HEK293 (cell line): ENCODE measurements around the gene VPS11.
A peak's percentile ranks its signal among the peaks of the same experiment; 100 is the strongest.

Experiments
- KLF10 ChIP-seq: fragments of 450-650 bp; IDR thresholded peaks from 2 replicates; pipeline ENCODE4 v1.5.1; 2018; ENCODE audit warnings: missing biosample characterization, mild to moderate bottlenecking, missing genetic modification characterization
- OVOL3 ChIP-seq: fragments of 450-650 bp; formaldehyde crosslinking; IDR thresholded peaks from 2 replicates; pipeline ENCODE4 v1.5.1; 2016; ENCODE audit warnings: missing biosample characterization, missing genetic modification characterization
- SCRT2 ChIP-seq: fragments of 450-650 bp; formaldehyde crosslinking; IDR thresholded peaks from 2 replicates; pipeline ENCODE4 v1.5.1; 2016; ENCODE audit warnings: missing biosample characterization, missing genetic modification characterization
- TRIM28 ChIP-seq: IDR thresholded peaks from 2 replicates; pipeline ENCODE4 v1.6.1; 2011; ENCODE audit warnings: low read length, control low read depth, borderline replicate concordance
- ZBTB1 ChIP-seq: fragments of 450-650 bp; formaldehyde crosslinking; IDR thresholded peaks from 2 replicates; pipeline ENCODE4 v1.5.1; 2016; ENCODE audit warnings: missing biosample characterization, missing genetic modification characterization
- ZBTB7A ChIP-seq: fragments of 450-650 bp; formaldehyde crosslinking; IDR thresholded peaks from 2 replicates; pipeline ENCODE4 v1.5.1; 2016; ENCODE audit warnings: low read depth, missing biosample characterization, missing genetic modification characterization
- ZFP69B ChIP-seq: fragments of 450-650 bp; formaldehyde crosslinking; IDR thresholded peaks from 2 replicates; pipeline ENCODE4 v1.5.1; 2016; ENCODE audit warnings: missing biosample characterization, missing genetic modification characterization
- ZNF132 ChIP-seq: fragments of 450-650 bp; formaldehyde crosslinking; IDR thresholded peaks from 2 replicates; pipeline ENCODE4 v1.5.1; 2017; ENCODE audit warnings: missing biosample characterization, missing genetic modification characterization, borderline replicate concordance
- ZNF148 ChIP-seq: fragments of 450-650 bp; formaldehyde crosslinking; IDR thresholded peaks from 2 replicates; pipeline ENCODE4 v1.5.0; 2017; ENCODE audit warnings: missing biosample characterization, missing genetic modification characterization, borderline replicate concordance
- ZNF19 ChIP-seq: fragments of 450-650 bp; formaldehyde crosslinking; IDR thresholded peaks from 2 replicates; pipeline ENCODE4; 2016; ENCODE audit warnings: missing biosample characterization, missing genetic modification characterization, low read depth
- ZNF24 ChIP-seq: fragments of 450-650 bp; formaldehyde crosslinking; IDR thresholded peaks from 2 replicates; pipeline ENCODE4 v1.5.1; 2016; ENCODE audit warnings: missing biosample characterization, missing genetic modification characterization
- ZNF248 ChIP-seq: fragments of 450-650 bp; formaldehyde crosslinking; IDR thresholded peaks from 2 replicates; pipeline ENCODE4 v1.5.1; 2017; ENCODE audit warnings: missing biosample characterization, missing genetic modification characterization
- ZNF354C ChIP-seq: fragments of 450-650 bp; formaldehyde crosslinking; IDR thresholded peaks from 2 replicates; pipeline ENCODE4 v1.5.1; 2016; ENCODE audit warnings: missing biosample characterization, missing genetic modification characterization, low read depth, borderline replicate concordance
- ZNF391 ChIP-seq: fragments of 450-650 bp; formaldehyde crosslinking; IDR thresholded peaks from 2 replicates; pipeline ENCODE4 v1.5.1; 2016; ENCODE audit warnings: low read depth, missing biosample characterization, missing genetic modification characterization, borderline replicate concordance
- ZNF416 ChIP-seq: fragments of 450-650 bp; formaldehyde crosslinking; IDR thresholded peaks from 2 replicates; pipeline ENCODE4 v1.5.1; 2016; ENCODE audit warnings: missing biosample characterization, missing genetic modification characterization
- ZNF433 ChIP-seq: fragments of 450-650 bp; formaldehyde crosslinking; IDR thresholded peaks from 2 replicates; pipeline ENCODE4 v1.5.1; 2016; ENCODE audit warnings: missing biosample characterization, missing genetic modification characterization, low read depth
- ZNF529 ChIP-seq: fragments of 450-650 bp; formaldehyde crosslinking; IDR thresholded peaks from 2 replicates; pipeline ENCODE4 v1.5.1; 2017; ENCODE audit warnings: missing genetic modification characterization, missing biosample characterization; ENCODE audit not compliant: insufficient replicate concordance
- ZNF561 ChIP-seq: fragments of 450-650 bp; IDR thresholded peaks from 2 replicates; pipeline ENCODE4 v1.5.1; 2018; ENCODE audit warnings: missing biosample characterization, missing genetic modification characterization, borderline replicate concordance
- ZNF596 ChIP-seq: fragments of 450-650 bp; IDR thresholded peaks from 2 replicates; pipeline ENCODE4 v1.5.0; 2018; ENCODE audit warnings: missing biosample characterization, mild to moderate bottlenecking, missing genetic modification characterization, moderate library complexity
- ZNF777 ChIP-seq: fragments of 450-650 bp; formaldehyde crosslinking; IDR thresholded peaks from 2 replicates; pipeline ENCODE4 v1.5.1; 2017; ENCODE audit warnings: missing biosample characterization, missing genetic modification characterization, borderline replicate concordance
- ZSCAN30 ChIP-seq: fragments of 450-650 bp; IDR thresholded peaks from 2 replicates; pipeline ENCODE4 v1.5.1; 2018; ENCODE audit warnings: missing biosample characterization, mild to moderate bottlenecking, missing genetic modification characterization, moderate library complexity
- TF ChIP-seq, protein P1 (sequence below): fragments of 450-650 bp; formaldehyde crosslinking; IDR thresholded peaks from 2 replicates; pipeline ENCODE4 v1.5.1; 2016; ENCODE audit warnings: missing biosample characterization, missing genetic modification characterization, borderline replicate concordance
- TF ChIP-seq, protein P2 (sequence below): fragments of 450-650 bp; formaldehyde crosslinking; IDR thresholded peaks from 2 replicates; pipeline ENCODE4 v1.5.1; 2017; ENCODE audit warnings: missing biosample characterization, missing genetic modification characterization
- TF ChIP-seq, protein P3 (sequence below): fragments of 450-650 bp; formaldehyde crosslinking; IDR thresholded peaks from 2 replicates; pipeline ENCODE4 v1.5.1; 2016; ENCODE audit warnings: missing biosample characterization, missing genetic modification characterization
- TF ChIP-seq, protein P4 (sequence below): fragments of 450-650 bp; formaldehyde crosslinking; IDR thresholded peaks from 2 replicates; pipeline ENCODE4 v1.5.1; 2016; ENCODE audit warnings: missing biosample characterization, missing genetic modification characterization

The VPS11 gene

GRCh38 chr11:119095066-119095880 lies 27.7 kb downstream of the VPS11 start (continued):
- TF ChIP-seq ZNF148 (tag by site-specific recombination) = 0 out of 2 replicates have a peak, but pooled peaks have one; percentile 15
- TF ChIP-seq ZNF132 (tag by site-specific recombination) = no peak
- TF ChIP-seq ZNF24 (tag by site-specific recombination) = no peak
- TF ChIP-seq, protein P1, sequence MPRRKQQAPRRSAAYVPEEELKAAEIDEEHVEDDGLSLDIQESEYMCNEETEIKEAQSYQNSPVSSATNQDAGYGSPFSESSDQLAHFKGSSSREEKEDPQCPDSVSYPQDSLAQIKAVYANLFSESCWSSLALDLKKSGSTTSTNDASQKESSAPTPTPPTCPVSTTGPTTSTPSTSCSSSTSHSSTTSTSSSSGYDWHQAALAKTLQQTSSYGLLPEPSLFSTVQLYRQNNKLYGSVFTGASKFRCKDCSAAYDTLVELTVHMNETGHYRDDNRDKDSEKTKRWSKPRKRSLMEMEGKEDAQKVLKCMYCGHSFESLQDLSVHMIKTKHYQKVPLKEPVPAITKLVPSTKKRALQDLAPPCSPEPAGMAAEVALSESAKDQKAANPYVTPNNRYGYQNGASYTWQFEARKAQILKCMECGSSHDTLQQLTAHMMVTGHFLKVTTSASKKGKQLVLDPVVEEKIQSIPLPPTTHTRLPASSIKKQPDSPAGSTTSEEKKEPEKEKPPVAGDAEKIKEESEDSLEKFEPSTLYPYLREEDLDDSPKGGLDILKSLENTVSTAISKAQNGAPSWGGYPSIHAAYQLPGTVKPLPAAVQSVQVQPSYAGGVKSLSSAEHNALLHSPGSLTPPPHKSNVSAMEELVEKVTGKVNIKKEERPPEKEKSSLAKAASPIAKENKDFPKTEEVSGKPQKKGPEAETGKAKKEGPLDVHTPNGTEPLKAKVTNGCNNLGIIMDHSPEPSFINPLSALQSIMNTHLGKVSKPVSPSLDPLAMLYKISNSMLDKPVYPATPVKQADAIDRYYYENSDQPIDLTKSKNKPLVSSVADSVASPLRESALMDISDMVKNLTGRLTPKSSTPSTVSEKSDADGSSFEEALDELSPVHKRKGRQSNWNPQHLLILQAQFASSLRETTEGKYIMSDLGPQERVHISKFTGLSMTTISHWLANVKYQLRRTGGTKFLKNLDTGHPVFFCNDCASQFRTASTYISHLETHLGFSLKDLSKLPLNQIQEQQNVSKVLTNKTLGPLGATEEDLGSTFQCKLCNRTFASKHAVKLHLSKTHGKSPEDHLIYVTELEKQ (tag by site-specific recombination) = no peak
- TF ChIP-seq ZNF19 (tag by site-specific recombination) = no peak
- TF ChIP-seq, protein P2, sequence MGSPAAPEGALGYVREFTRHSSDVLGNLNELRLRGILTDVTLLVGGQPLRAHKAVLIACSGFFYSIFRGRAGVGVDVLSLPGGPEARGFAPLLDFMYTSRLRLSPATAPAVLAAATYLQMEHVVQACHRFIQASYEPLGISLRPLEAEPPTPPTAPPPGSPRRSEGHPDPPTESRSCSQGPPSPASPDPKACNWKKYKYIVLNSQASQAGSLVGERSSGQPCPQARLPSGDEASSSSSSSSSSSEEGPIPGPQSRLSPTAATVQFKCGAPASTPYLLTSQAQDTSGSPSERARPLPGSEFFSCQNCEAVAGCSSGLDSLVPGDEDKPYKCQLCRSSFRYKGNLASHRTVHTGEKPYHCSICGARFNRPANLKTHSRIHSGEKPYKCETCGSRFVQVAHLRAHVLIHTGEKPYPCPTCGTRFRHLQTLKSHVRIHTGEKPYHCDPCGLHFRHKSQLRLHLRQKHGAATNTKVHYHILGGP (tag by site-specific recombination) = no peak
- no peak for TF ChIP-seq TRIM28
- no peak for TF ChIP-seq ZBTB1
- TF ChIP-seq, protein P3, sequence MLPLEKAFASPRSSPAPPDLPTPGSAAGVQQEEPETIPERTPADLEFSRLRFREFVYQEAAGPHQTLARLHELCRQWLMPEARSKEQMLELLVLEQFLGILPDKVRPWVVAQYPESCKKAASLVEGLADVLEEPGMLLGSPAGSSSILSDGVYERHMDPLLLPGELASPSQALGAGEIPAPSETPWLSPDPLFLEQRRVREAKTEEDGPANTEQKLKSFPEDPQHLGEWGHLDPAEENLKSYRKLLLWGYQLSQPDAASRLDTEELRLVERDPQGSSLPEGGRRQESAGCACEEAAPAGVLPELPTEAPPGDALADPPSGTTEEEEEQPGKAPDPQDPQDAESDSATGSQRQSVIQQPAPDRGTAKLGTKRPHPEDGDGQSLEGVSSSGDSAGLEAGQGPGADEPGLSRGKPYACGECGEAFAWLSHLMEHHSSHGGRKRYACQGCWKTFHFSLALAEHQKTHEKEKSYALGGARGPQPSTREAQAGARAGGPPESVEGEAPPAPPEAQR (tag by site-specific recombination) = no peak
- TF ChIP-seq ZNF777 (tag by site-specific recombination) = peak; percentile 62; the same call in 1 of the 2 replicates
- TF ChIP-seq OVOL3 (tag by site-specific recombination) = no peak
- no peak for TF ChIP-seq ZNF596
- TF ChIP-seq ZNF354C (tag by site-specific recombination) = no peak
- no peak for TF ChIP-seq ZNF529 (tag by site-specific recombination)
- TF ChIP-seq ZNF391 (tag by site-specific recombination) = peak; percentile 77; the same call in 1 of the 2 replicates
- 0 out of 2 replicates have a peak, but pooled peaks have one; percentile 22 for TF ChIP-seq ZBTB7A (tag by site-specific recombination)
- TF ChIP-seq, protein P4, sequence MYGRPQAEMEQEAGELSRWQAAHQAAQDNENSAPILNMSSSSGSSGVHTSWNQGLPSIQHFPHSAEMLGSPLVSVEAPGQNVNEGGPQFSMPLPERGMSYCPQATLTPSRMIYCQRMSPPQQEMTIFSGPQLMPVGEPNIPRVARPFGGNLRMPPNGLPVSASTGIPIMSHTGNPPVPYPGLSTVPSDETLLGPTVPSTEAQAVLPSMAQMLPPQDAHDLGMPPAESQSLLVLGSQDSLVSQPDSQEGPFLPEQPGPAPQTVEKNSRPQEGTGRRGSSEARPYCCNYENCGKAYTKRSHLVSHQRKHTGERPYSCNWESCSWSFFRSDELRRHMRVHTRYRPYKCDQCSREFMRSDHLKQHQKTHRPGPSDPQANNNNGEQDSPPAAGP = peak; percentile 76
- TF ChIP-seq ZNF561 (tag by site-specific recombination) = peak; percentile 24; the same call in 1 of the 2 replicates
- peak; percentile 85 for TF ChIP-seq SCRT2
- peak; percentile 71; the same call in 1 of the 2 replicates for TF ChIP-seq KLF10 (tag by site-specific recombination)
- no peak for TF ChIP-seq ZNF416 (tag by site-specific recombination)
- no peak for TF ChIP-seq ZNF248 (tag by site-specific recombination)
- no peak for TF ChIP-seq ZNF433 (tag by site-specific recombination)
- TF ChIP-seq ZFP69B (tag by site-specific recombination) = peak; percentile 50; the same call in 1 of the 2 replicates
- TF ChIP-seq ZSCAN30 = peak; percentile 84
